ENCODE data around the gene SLC16A2.

- no peak for TF ChIP-seq CTCF (IDR thresholded peaks at IDR 0.05)
- no peak for TF ChIP-seq POLR2A (IDR thresholded peaks at IDR 0.05)
Observed at GRCh38 chrX:74526764-74527163, 105.5 kb downstream of the SLC16A2 start.

Measured in body of pancreas (tissue), 4 donors.